Measurements from ENCODE around the gene RGS3.

DNA sequence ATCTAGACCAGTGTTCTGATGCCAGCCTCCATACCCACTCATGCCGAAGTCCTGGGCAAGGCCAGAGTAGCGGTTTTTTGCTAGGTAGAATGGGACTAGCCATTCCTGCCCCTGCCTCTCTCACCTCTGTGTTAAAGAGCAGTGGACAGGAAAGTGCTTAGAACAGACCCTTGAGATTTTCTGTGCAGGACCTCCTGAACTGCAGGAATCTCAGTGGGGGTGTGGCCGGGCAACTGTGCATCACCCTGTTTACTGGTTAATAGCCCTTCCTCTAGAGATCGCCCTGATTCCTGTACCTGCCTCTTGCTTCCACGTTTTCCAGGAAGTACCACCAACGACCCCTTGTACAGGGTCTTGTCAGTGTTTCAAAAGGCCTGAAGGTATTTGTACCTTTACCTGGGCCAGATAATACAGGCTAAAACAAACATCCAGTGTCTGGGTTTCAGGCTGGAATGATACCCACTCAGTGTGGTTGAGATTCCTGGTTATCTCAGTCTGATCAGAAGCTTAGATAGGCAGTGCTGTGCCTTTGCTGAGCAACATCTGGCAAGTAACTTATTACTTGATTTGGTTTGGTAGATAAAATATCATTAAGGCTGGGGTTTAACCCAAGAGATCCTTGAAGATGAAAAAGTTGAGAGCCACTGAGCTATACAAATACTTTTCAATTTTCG lies 65.9 kb downstream of the RGS3 start:
- TF ChIP-seq CEBPB (IDR thresholded peaks at IDR 0.05) (no peak), FOXM1 (IDR thresholded peaks at IDR 0.05; ENCODE audit: borderline replicate concordance, low read depth) (no peak), CREB1 (IDR thresholded peaks at IDR 0.05; ENCODE audit: low read depth) (no peak), REST (IDR thresholded peaks at IDR 0.05; ENCODE audit: low read depth) (no peak), EGR1 (IDR thresholded peaks at IDR 0.05) (no peak), RAD21 (IDR thresholded peaks at IDR 0.05; ENCODE audit: low read depth) (no peak), YY1 (IDR thresholded peaks at IDR 0.05; ENCODE audit: low read depth) (no peak), ZBTB7A (IDR thresholded peaks at IDR 0.05; ENCODE audit: low read depth) (no peak), TAF1 (IDR thresholded peaks at IDR 0.05; ENCODE audit: low read depth) (no peak), MAX (IDR thresholded peaks at IDR 0.05) (no peak)

Data from Ishikawa (cell line).